Right cardiac atrium (tissue), 5 donors: ENCODE data around the gene C20orf144. TPM values are rescaled to one million over a fixed set of nuclear protein-coding genes. Genes with fewer than 3 reads are reported as not detected.
"Not testable (repeated sequence)": the region's sequence is repeated elsewhere in the genome, so short reads cannot be mapped to it uniquely, and the experiment has no call there.

Experiments
- ATAC-seq, 2 donors: fragments of 200-7000 bp; cut with Tn5 transposase; one replicate each; pipeline versions ENCODE4 v1.8.0 to v1.9.1; 2020; ENCODE audit warnings: moderate library complexity in 2 of 2, mild to moderate bottlenecking in 1 of 2
- DNase-seq, 3 donors: peaks; one replicate each; pipeline ENCODE4 v3.0.0-alpha.2; 2020
- H3K27ac ChIP-seq: one replicate; pipeline ENCODE4 v1.5.1; 2013; ENCODE audit warnings: mild to moderate bottlenecking, low read length, control low read depth, moderate library complexity
- H3K27me3 ChIP-seq: one replicate; pipeline ENCODE4 v1.6.1; 2013; ENCODE audit not compliant: control insufficient read depth, insufficient read depth
- H3K4me1 ChIP-seq: one replicate; pipeline ENCODE4 v1.6.1; 2013; ENCODE audit warnings: low read length; ENCODE audit not compliant: control insufficient read depth, insufficient read depth
- H3K4me3 ChIP-seq: one replicate; pipeline ENCODE4 v1.5.1; 2013; ENCODE audit warnings: low read length, control low read depth
- H3K9me3 ChIP-seq: one replicate; pipeline ENCODE4 v1.6.1; 2013; ENCODE audit warnings: low read length; ENCODE audit not compliant: control insufficient read depth
- WGBS: extraction: QIAGEN DNeasy Blood & Tissue Kit; methylation state at CpG from one replicate; pipeline ENCODE4 v1.1.7; 2013; 5-methylcytosine and 5-hydroxymethylcytosine counted together
- intact Hi-C, 4 donors: fragments of 100-400 bp; cut with DNase I; formaldehyde crosslinking; loops; one replicate each; pipeline versions ENCODE4 v1.11.0 to v1.14.0; 2022 to 2023
- polyA plus RNA-seq: library from polyadenylated mRNA; stranded (reverse); fragments of 200-250 nt; gene quantifications from one replicate; pipeline ENCODE4 v1.2.3, GENCODE V29; 2013
- total RNA-seq, 4 donors: library from RNA; stranded (reverse); fragmentation: NEBNext Ultra II Directional; extraction: Animal tissue kit (Norgen Biotek cat#: 25700); gene quantifications; one replicate each; pipeline ENCODE4 v1.2.1, GENCODE V29; 2021
- donor health status: healthy with polysubstance abuse.
- donor health status: DM: no; HTN: yes; CAD: no.
- donor health status: DM: no; HTN: no; CAD: no.
- donor health status: DM: no; HTN: yes; CAD: no; lungs with severe emphysema.
- donor health status: DM: yes; HTN: yes; CAD: no.

Gene C20orf144
- total and polyA plus RNA-seq, 5 donors, result 0.05 TPM; not detected in 4

- no peak for ATAC-seq
- no peaks in the 10 kb centered on the region for H3K4me1 ChIP-seq
- 82% methylated on average over 1 of the region's 1 CpG for WGBS
- no peaks in the 10 kb centered on the region for H3K27me3 ChIP-seq
- intact Hi-C loops, result no loop called here
- H3K4me3 ChIP-seq, result no peak overlapping the region
- H3K9me3 ChIP-seq, result no peaks in the 10 kb centered on the region
- no peak overlapping the region for H3K27ac ChIP-seq
- no peak for DNase-seq
These were observed 25.4 kb upstream of the C20orf144 start for GRCh38 chr20:33636776-33637175.

GRCh38 chr20:33640287-33640686 lies 21.8 kb upstream of the C20orf144 start:
- intact Hi-C loops, result no loop called here
- Histone ChIP-seq H3K4me1 (no peaks in the 10 kb centered on the region), H3K4me3 (no peak overlapping the region), H3K27ac (no peak overlapping the region), H3K27me3 (no peaks in the 10 kb centered on the region), H3K9me3 (no peaks in the 10 kb centered on the region)
- DNase-seq (no peak), ATAC-seq (no peak)
- 79% methylated on average over 13 of the region's 13 CpGs for WGBS

- intact Hi-C loops, result no loop called here
- no peak for ATAC-seq
- no peak overlapping the region for H3K4me3 ChIP-seq
- no peak overlapping the region for H3K27ac ChIP-seq
- no peaks in the 10 kb centered on the region for H3K9me3 ChIP-seq
- no peaks in the 10 kb centered on the region for H3K27me3 ChIP-seq
- H3K4me1 ChIP-seq, result peaks cover 9% of the 10 kb centered on the region
- no peak for DNase-seq
- WGBS, result 87% methylated on average over 28 of the region's 28 CpGs
These were observed 17.6 kb upstream of the C20orf144 start for GRCh38 chr20:33644313-33645071.

- ATAC-seq (no peak), DNase-seq (no peak)
- no peak overlapping the region for H3K27ac ChIP-seq
- intact Hi-C loops, result no loop called here
- WGBS, result 75% methylated on average over 4 of the region's 4 CpGs
- H3K4me3 ChIP-seq, result no peak overlapping the region
- peaks cover 9% of the 10 kb centered on the region for H3K4me1 ChIP-seq
- H3K27me3 ChIP-seq, result no peaks in the 10 kb centered on the region
- no peaks in the 10 kb centered on the region for H3K9me3 ChIP-seq
These were observed 17.1 kb upstream of the C20orf144 start for GRCh38 chr20:33645072-33645358.

- DNase-seq (no peak), ATAC-seq (no peak)
- H3K4me3 ChIP-seq, result no peak overlapping the region
- peaks cover 9% of the 10 kb centered on the region for H3K4me1 ChIP-seq
- no peak overlapping the region for H3K27ac ChIP-seq
- H3K9me3 ChIP-seq, result no peaks in the 10 kb centered on the region
- intact Hi-C loops, result no loop called here
- 93% methylated on average over 2 of the region's 2 CpGs for WGBS
- no peaks in the 10 kb centered on the region for H3K27me3 ChIP-seq
These were observed 16.7 kb upstream of the C20orf144 start for GRCh38 chr20:33645396-33645795.

- intact Hi-C loops, result no loop called here
- Histone ChIP-seq H3K9me3 (no peaks in the 10 kb centered on the region), H3K4me1 (peaks cover 9% of the 10 kb centered on the region), H3K27me3 (no peaks in the 10 kb centered on the region), H3K4me3 (no peak overlapping the region), H3K27ac (no peak overlapping the region)
- WGBS, result 87% methylated on average over 5 of the region's 5 CpGs
- no peak for ATAC-seq
- no peak for DNase-seq
These were observed 15.9 kb upstream of the C20orf144 start for GRCh38 chr20:33646191-33646590.

GRCh38 chr20:33646959-33647602 lies 15.0 kb upstream of the C20orf144 start:
- H3K27ac ChIP-seq, DNase-seq, H3K4me3 ChIP-seq, H3K9me3 ChIP-seq, H3K4me1 ChIP-seq, intact Hi-C loops, H3K27me3 ChIP-seq, ATAC-seq: not testable (repeated sequence)
- 75% methylated on average over 14 of the region's 14 CpGs for WGBS

GRCh38 chr20:33647603-33648395 lies 14.3 kb upstream of the C20orf144 start:
- Histone ChIP-seq H3K9me3 (no peaks in the 10 kb centered on the region), H3K4me3 (no peak overlapping the region), H3K27me3 (no peaks in the 10 kb centered on the region), H3K4me1 (peaks cover 9% of the 10 kb centered on the region), H3K27ac (no peak overlapping the region)
- WGBS, result 59% methylated on average over 11 of the region's 11 CpGs
- intact Hi-C loops, result no loop called here
- ATAC-seq (peak; percentile 82 to 84), DNase-seq (peak in 1 of 3 donors; percentile 83)

- Histone ChIP-seq H3K27ac (no peak overlapping the region), H3K4me3 (no peak overlapping the region), H3K27me3 (no peaks in the 10 kb centered on the region), H3K4me1 (peaks cover 9% of the 10 kb centered on the region), H3K9me3 (no peaks in the 10 kb centered on the region)
- ATAC-seq (peak in 1 of 2 donors; percentile 28), DNase-seq (peak in 1 of 3 donors; percentile 47)
- intact Hi-C loops, result no loop called here
- 69% methylated on average over 14 of the region's 14 CpGs for WGBS
These were observed 13.6 kb upstream of the C20orf144 start for GRCh38 chr20:33648396-33649004.

- 70% methylated on average over 19 of the region's 19 CpGs for WGBS
- intact Hi-C loops, result no loop called here
- Histone ChIP-seq H3K4me1 (peaks cover 9% of the 10 kb centered on the region), H3K27ac (no peak overlapping the region), H3K9me3 (no peaks in the 10 kb centered on the region), H3K4me3 (no peak overlapping the region), H3K27me3 (no peaks in the 10 kb centered on the region)
- DNase-seq (peak; percentile 79 to 89 (median 89)), ATAC-seq (peak; percentile 56 to 63)
These were observed 12.9 kb upstream of the C20orf144 start for GRCh38 chr20:33649201-33649681.
